ENCODE data around the gene CHRDL1.

DNA sequence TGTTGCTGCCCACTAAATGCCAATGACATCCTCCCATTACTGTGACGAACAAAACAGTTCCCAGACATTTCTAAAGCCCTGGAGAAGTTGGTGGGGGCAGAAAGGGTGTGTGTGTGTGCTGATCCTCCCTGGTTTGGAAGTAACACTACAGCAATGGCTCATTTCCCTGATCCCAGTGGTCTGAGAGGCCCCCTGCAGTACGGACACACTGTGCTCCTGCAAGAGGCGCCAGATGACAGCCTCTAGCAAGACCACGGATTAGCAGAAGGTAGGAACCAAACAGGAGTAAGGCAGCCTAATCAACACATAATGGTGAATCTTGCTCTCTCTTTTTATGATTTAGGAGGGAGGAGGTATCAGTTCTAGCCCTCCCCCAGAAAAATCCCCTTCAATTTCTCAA is 49.6 kb downstream of the CHRDL1 start:
- no peak for TF ChIP-seq EZH2 (IDR thresholded peaks at IDR 0.05)
- no peak for TF ChIP-seq POLR2AphosphoS5 (IDR thresholded peaks at IDR 0.05; ENCODE audit: borderline replicate concordance, low read depth, low read length)
